GM13977 (cell line): ENCODE data around the gene ZHX3.
"Not testable (repeated sequence)": the region's sequence is repeated elsewhere in the genome, so short reads cannot be mapped to it uniquely, and the experiment has no call there.

Experiments
- DNase-seq: peaks from one replicate; pipeline ENCODE4 v3.0.0; 2012; ENCODE audit warnings: low spot score
- CTCF ChIP-seq: IDR thresholded peaks from 2 replicates; pipeline ENCODE4 v1.5.1; 2012; ENCODE audit warnings: mild to moderate bottlenecking, control low read depth; ENCODE audit not compliant: insufficient read depth; ENCODE audit errors: extremely low read depth, missing control alignments
- in situ Hi-C: fragments of 300-500 bp; cut with MboI; formaldehyde crosslinking; loops from one replicate; pipeline ENCODE4 v1.12.0; 2022; ENCODE audit warnings: low sequenced_read_pairs, low pct_unique_long_range_greater_than_20kb, mixed read lengths, inconsistent platforms; ENCODE audit not compliant: unreplicated experiment

The ZHX3 gene

DNA sequence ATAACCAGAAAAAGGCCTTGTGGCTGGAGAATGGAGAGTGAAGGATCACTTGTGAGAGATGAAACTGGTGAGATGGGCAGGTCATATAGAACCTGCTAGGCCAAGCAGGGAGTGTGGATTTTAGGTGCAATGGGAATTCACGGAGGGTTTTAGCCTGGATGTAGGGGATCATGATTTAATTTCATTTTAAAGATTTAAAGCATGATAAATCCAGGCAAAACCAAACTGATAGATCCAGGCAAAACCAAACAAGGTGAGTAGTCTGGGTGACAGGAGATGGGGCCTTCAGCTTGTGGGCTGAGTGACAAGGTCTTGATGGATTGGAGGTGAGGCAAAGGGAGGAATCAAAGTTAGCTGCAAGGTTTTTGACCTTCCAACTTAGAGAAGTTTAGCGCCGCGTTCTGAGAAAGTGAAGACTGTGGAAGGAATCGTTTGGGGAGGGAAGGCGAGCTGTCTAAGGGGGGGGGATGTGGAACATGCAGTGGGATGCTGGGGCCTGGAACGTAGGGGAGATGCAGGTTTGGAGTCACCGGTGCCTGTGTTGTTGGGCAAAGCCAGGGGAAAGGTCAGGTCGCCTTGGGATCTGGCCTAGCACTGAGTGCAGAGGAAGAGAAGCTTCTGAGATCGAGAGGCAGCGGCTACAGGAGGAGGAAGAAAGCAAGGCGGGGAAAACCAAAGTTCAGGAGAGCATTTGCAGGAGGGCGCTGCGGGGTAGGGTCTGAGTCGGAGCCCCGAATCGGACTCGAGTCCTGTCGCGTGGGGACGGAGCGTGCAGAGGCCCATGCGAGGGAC, 181.4 kb downstream of the ZHX3 start:
- no peak for TF ChIP-seq CTCF
- peak; percentile 38 for DNase-seq
- in situ Hi-C loops, result no loop called here

DNA sequence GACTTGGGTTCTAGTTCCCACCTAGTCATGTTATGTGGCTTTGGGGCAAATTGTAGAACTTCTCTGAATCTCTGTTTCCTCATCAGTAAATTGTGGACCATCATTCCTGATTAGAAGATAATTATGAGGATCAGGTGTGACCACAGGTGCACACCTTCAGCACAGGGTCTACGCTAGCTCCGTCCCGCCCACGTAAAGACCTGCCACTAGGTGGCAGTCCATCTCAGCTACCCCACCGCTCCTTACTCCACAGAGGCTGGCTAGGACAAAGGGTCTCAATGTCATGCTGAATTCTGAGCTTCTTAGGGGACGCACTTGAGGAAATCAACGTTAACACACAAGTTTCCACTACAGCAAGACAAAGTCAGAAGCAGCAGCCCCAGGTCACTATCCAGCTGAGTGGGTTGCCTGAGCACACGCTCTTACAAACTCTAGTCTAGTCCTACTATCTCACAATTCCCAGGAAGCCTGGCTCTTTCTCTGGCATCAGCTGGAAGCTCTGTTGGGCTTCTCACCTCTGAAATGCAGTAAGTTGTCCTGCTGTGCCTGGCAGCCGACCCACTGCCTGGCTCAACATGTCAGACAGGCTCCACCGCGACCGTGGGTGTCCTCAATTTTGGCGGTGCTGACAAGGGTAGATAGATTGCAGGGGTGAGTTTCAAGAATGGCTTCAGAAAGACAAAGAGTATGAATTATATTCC, 182.2 kb downstream of the ZHX3 start:
- peak; percentile 81 for TF ChIP-seq CTCF

DNA sequence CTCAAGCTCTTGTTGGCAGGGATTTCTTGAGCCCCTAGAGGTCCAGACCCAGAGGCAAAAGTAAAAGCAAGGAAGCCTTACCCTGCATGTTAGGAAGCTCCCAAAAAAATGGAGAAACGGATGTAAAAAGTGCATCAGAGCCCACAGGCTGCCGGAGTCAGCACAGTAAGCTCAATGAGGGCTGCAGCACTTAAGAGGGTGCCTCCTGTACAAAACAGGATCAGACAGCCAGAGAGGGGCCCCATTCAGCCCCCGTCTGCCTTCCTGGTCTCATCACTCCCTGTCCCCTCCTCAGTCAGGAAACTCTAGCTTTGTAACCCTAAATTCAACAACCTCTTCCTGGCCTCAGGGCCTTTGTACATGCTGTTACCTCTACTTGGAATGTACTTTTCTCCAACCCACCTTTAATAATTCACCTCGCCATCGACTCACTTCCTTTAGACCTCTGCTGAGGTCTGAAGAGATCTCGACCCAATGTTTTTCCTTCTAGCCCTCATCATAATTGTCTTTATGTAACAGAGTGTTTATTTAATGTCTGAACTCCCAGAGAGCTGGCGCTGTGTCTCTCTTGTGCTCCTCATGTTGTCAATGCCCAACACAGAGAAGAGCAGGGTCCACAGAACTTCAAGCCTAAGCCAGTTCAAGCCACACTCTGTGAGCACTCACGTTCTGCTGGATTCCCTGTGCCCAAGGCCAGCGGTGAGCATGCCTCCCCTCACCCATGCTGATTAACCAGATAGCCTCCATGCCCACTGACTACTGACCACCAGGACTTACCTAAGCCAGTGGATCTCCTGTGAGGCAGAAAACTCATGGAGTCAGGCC, 183.0 kb downstream of the ZHX3 start:
- in situ Hi-C loops, result no loop called here
- no peak for DNase-seq
- peak; percentile 11 for TF ChIP-seq CTCF

More for the DNA sequence above, 182.2 kb downstream of the ZHX3 start:
- in situ Hi-C loops, result no loop called here
- DNase-seq, result peak; percentile 71

DNA sequence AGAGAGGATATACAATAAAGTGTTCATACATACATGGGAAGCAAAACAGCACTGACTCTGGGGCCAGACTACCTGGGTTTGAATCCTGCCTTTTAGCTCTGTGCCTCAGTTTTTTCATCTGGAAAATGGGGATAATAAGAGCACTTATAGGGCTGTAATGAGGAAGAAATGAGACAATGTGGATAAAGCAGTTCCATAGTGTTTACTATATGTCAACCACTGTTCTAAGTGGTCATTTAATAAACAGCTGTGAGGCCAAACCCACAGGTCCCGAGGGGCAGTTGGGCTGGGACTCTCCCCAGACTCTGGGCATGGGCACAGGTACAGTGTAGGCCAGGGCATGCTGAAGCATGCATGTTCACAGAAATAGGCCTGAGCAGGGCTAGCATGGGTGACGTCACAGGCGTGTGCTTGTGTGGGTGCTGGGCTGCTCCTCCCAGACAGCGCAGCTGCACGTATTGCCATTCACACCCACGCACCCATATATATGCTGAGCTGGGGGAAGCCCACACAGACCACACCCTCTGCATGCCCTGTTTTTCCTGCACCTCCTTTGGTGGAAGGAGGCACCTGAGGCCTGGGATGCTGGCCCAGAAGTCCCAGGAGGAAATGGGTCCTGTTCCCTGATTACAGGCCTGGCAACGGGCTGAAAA, 183.7 kb downstream of the ZHX3 start:
- no peak for TF ChIP-seq CTCF
- peak; percentile 84 for DNase-seq
- in situ Hi-C loops, result no loop called here

DNA sequence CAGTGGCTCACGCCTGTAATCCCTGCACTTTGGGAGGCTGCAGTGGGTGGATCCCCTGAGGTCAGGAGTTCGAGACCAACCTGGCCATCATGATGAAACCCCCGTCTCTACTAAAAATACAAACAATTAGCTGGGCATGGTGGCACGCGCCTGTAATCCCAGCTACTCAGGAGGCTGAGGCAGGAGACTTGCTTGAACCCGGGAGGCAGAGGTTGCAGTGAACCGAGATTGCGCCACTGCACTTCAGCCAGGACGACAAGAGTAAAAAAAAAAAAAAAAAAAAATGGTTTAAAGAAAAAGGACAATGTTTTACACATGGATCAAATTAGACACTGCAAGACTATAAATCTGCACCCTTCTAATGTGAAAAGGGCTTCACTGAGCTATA, 185.1 kb downstream of the ZHX3 start:
- in situ Hi-C loops, DNase-seq: not testable (repeated sequence)

GRCh38 chr20:41131594-41132387, 185.7 kb downstream of the ZHX3 start:
- in situ Hi-C loops, result no loop called here

More at GRCh38 chr20:41131594-41132387, 185.7 kb downstream of the ZHX3 start:
- DNase-seq, result no peak
- no peak for TF ChIP-seq CTCF
